ENCODE measurements around the gene OTOGL.

OTOGL gene

GRCh38 chr12:80377140-80377794 is 277.9 kb downstream of the OTOGL start:
- ATAC-seq = no peak
- TF ChIP-seq, protein P1, sequence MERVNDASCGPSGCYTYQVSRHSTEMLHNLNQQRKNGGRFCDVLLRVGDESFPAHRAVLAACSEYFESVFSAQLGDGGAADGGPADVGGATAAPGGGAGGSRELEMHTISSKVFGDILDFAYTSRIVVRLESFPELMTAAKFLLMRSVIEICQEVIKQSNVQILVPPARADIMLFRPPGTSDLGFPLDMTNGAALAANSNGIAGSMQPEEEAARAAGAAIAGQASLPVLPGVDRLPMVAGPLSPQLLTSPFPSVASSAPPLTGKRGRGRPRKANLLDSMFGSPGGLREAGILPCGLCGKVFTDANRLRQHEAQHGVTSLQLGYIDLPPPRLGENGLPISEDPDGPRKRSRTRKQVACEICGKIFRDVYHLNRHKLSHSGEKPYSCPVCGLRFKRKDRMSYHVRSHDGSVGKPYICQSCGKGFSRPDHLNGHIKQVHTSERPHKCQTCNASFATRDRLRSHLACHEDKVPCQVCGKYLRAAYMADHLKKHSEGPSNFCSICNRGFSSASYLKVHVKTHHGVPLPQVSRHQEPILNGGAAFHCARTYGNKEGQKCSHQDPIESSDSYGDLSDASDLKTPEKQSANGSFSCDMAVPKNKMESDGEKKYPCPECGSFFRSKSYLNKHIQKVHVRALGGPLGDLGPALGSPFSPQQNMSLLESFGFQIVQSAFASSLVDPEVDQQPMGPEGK (CRISPR knock-in tag; IDR thresholded peaks at IDR 0.05; ENCODE audit: borderline replicate concordance) = no peak
- TF ChIP-seq, protein P2, sequence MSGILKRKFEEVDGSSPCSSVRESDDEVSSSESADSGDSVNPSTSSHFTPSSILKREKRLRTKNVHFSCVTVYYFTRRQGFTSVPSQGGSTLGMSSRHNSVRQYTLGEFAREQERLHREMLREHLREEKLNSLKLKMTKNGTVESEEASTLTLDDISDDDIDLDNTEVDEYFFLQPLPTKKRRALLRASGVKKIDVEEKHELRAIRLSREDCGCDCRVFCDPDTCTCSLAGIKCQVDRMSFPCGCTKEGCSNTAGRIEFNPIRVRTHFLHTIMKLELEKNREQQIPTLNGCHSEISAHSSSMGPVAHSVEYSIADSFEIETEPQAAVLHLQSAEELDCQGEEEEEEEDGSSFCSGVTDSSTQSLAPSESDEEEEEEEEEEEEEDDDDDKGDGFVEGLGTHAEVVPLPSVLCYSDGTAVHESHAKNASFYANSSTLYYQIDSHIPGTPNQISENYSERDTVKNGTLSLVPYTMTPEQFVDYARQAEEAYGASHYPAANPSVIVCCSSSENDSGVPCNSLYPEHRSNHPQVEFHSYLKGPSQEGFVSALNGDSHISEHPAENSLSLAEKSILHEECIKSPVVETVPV (CRISPR knock-in tag; IDR thresholded peaks at IDR 0.05) = no peak
- TF ChIP-seq ARNTL (CRISPR knock-in tag; IDR thresholded peaks at IDR 0.05; ENCODE audit: borderline replicate concordance, low read depth) (no peak), CSDC2 (CRISPR knock-in tag; IDR thresholded peaks at IDR 0.05) (no peak), PPARA (CRISPR knock-in tag; IDR thresholded peaks at IDR 0.05; ENCODE audit: borderline replicate concordance) (no peak), TCF4 (CRISPR knock-in tag; IDR thresholded peaks at IDR 0.05; ENCODE audit: borderline replicate concordance) (no peak), CREB5 (CRISPR knock-in tag; IDR thresholded peaks at IDR 0.05; ENCODE audit: low read depth) (no peak), TSHZ2 (CRISPR knock-in tag; IDR thresholded peaks at IDR 0.05) (no peak)

DNA sequence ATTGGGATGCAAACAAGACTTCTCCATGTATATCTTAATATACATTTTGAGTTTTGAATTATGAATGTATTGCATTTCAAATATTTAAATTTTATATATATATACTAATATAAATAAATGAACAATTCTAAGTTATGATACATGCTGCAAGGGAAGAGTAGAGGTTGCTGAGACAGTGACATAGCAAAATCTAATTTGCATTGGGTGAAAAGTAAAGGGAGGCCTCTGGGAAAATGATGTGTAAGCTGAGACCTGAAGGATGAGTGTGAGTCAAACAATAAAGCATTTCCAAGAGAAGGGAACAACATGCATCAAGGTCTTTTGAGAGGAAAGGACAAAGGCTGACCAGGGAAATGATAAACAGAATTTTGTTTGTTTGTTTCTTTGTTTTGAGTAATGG is 281.8 kb downstream of the OTOGL start:
- no peak for TF ChIP-seq ARNTL (CRISPR knock-in tag; IDR thresholded peaks at IDR 0.05; ENCODE audit: borderline replicate concordance, low read depth)
- no peak for ATAC-seq

- ATAC-seq = no peak
- TF ChIP-seq ISL1 (CRISPR knock-in tag; IDR thresholded peaks at IDR 0.05) (no peak), POU6F1 (CRISPR knock-in tag; IDR thresholded peaks at IDR 0.05; ENCODE audit: borderline replicate concordance, low read depth) (no peak)
- TF ChIP-seq, protein P1 (CRISPR knock-in tag; IDR thresholded peaks at IDR 0.05; ENCODE audit: borderline replicate concordance) = no peak
These were observed 282.9 kb downstream of the OTOGL start for GRCh38 chr12:80382254-80382653.

DNA sequence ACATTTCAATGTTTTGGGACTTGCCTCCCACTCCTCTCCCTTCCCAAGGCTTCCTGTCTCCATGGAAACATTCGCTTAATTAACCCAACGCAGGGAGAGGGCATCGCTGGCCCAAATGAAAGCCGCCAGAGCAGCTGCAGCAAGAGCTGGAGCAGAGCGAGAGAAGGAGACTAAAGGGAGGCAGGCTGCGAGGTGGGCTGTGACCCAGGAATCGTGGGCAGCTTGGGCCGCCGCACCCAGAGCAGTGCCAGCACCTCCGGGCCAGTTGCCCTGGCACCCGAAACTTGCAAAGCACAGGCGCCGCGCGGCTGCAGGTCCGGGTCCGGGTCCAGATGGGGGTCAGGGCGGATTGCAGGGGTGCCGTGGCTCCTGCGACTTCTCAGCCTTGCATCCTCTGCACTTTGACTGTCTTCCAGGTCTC is 301.2 kb downstream of the OTOGL start:
- TF ChIP-seq, protein P2 (CRISPR knock-in tag; IDR thresholded peaks at IDR 0.05) = no peak
- TF ChIP-seq CSDC2 (CRISPR knock-in tag; IDR thresholded peaks at IDR 0.05) = no peak
- TF ChIP-seq CREB5 (CRISPR knock-in tag; IDR thresholded peaks at IDR 0.05; ENCODE audit: low read depth) = no peak
- TF ChIP-seq, protein P1 (CRISPR knock-in tag; IDR thresholded peaks at IDR 0.05; ENCODE audit: borderline replicate concordance) = no peak
- TF ChIP-seq ZNF565 (CRISPR knock-in tag; conservative IDR thresholded peaks at IDR 0.05; ENCODE audit: low read depth) = no peak
- no peak for TF ChIP-seq ZFP30 (CRISPR knock-in tag; IDR thresholded peaks at IDR 0.05)
- no peak for TF ChIP-seq ISL1 (CRISPR knock-in tag; IDR thresholded peaks at IDR 0.05)
- TF ChIP-seq ZFP3 (CRISPR knock-in tag; IDR thresholded peaks at IDR 0.05) = no peak
- ATAC-seq = peak; percentile 64
